Uterus (tissue), 2 donors: ENCODE results near the gene B4GALNT3.

Source experiments
- POLR2A ChIP-seq, 2 donors: fragments of 450-650 bp; IDR thresholded peaks; one replicate each; pipeline ENCODE4 v1.6.1; 2016; ENCODE audit warnings: antibody characterized with exemption in 2 of 2, mild to moderate bottlenecking in 1 of 2, moderate library complexity in 1 of 2
- TF ChIP-seq, protein P1 (sequence below), 4 experiments: fragments of 200-600 bp in 2 of 4; fragments of 450-650 bp in 2 of 4; sonication (generic) in 2 of 4; IDR thresholded peaks; one replicate each; pipeline ENCODE4 v1.5.1; 2016 to 2019; ENCODE audit warnings: antibody characterized with exemption in 4 of 4, mild to moderate bottlenecking in 2 of 4, moderate library complexity in 1 of 4

DNA sequence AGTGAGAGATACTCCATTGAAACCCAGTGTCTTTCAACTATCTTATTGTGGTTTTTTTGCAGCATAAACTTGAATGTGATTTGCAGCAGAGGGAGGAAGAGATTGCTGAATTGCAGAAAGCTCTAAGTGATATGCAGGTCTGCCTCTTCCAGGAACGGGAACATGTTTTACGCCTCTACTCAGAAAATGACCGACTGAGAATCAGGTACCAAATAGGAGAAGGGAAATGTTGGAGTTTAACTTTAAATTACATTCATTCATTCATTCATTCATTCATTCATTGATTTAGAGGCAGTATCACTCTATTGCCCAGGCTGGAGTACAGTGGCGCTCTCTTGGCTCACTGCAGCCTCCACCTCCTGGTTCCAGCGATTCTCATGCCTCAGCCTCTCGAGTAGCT lies 41.3 kb upstream of the B4GALNT3 start:
- no peak for TF ChIP-seq POLR2A (IDR thresholded peaks at IDR 0.05)
- TF ChIP-seq, protein P1, sequence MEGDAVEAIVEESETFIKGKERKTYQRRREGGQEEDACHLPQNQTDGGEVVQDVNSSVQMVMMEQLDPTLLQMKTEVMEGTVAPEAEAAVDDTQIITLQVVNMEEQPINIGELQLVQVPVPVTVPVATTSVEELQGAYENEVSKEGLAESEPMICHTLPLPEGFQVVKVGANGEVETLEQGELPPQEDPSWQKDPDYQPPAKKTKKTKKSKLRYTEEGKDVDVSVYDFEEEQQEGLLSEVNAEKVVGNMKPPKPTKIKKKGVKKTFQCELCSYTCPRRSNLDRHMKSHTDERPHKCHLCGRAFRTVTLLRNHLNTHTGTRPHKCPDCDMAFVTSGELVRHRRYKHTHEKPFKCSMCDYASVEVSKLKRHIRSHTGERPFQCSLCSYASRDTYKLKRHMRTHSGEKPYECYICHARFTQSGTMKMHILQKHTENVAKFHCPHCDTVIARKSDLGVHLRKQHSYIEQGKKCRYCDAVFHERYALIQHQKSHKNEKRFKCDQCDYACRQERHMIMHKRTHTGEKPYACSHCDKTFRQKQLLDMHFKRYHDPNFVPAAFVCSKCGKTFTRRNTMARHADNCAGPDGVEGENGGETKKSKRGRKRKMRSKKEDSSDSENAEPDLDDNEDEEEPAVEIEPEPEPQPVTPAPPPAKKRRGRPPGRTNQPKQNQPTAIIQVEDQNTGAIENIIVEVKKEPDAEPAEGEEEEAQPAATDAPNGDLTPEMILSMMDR (IDR thresholded peaks at IDR 0.05), result no peak
